ENCODE measurements around the gene KCNIP4. TPM values are rescaled to one million over a fixed set of nuclear protein-coding genes. Genes with fewer than 3 reads are reported as not detected.

Gene KCNIP4
- total RNA-seq, 3 donors from 2014 or later: 0.96 to 11.3 (median 2.4) TPM

GRCh38 chr4:20679951-20680350, 1268.6 kb downstream of the KCNIP4 start:
- H3K36me3 ChIP-seq (ENCODE audit: low read depth): no peaks in the 10 kb centered on the region
- DNase-seq (no peak), ATAC-seq (no peak)
- no peaks in the 10 kb centered on the region for H3K9me3 ChIP-seq
- TF ChIP-seq CTCF (IDR thresholded peaks at IDR 0.05): no peak
- no peak overlapping the region for H3K4me3 ChIP-seq
- no peaks in the 10 kb centered on the region for H3K4me1 ChIP-seq (ENCODE audit: low read depth)
- intact Hi-C loops (cut with DNase I, micrococcal nuclease): loop anchor here (10.0 kb wide), 2 partner anchors 135 to 1995 kb away; no protein-coding TSS in a partner anchor

Small RNA genes within 50 kb of the gene (microRNA-seq; reads per million reads assigned to microRNA genes)
- gene MIR7978: 1.9 reads per million
